Measurements from ENCODE around the gene TENM4.

The TENM4 gene

DNA sequence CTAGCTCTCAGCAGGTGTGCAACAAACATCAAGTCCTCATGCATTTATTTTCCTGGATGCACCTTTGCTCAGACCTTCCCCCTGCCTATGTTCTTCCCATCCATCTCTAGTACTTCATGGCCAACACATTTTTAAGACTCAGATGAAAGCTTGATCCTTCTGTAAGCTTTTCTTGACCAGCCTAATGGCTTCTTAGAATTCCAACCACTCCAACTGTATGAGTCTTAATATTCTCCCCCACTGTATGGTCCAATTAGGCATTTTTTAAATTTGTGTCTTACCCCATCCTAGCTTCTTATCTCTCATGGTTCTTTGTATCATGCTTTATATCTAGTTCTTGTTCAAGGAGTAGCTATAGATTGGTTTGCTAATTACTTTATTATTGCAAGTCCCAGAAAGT is 44.8 kb downstream of the TENM4 start:
- ChIA-PET POLR2A (no interaction called here), CTCF (interaction anchor here (0.7 to 1.7 kb wide), 3 partner anchors 24 to 97 kb away, joined by 3 to 4 read pairs (median 4); no protein-coding TSS in a partner anchor)
- TF ChIP-seq CTCF (IDR thresholded peaks at IDR 0.05; ENCODE audit: control extremely low read depth, extremely low read depth, low read depth, missing control alignments): no peak
- no peak for DNase-seq (ENCODE audit: extremely low spot score)

DNA sequence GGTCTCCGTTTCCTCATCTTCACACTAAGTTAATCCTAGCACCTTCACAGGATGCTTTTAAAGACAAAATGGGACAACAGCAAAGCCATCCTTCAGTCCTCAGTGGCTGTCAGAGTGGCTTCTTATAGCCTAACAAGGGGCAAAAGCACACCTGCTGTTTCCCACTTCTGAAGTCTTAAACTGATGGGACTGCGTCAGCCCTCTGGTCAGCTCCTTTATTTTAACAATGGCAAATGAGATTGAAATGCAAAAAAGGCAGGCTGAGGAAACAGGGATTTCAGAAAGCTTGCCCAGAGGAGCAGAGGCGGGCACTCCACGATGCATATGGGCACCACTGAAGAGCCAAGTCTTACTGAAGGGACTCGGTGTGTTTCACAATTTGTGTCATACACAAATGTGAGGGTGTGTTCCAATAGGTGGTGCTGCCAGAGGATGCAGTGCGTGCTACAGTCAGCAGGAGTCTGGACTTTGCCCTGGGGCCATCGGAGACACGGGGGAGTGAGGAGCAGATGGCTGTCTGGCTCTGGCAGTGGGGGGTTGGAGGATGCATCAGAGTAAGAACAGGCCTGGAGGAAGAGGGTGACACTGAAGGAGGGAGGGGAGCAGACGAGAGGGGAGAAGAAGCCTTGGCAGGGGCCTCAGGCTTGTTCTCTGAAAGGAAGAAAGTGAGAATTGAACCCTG is 47.3 kb downstream of the TENM4 start:
- ChIA-PET POLR2A (no interaction called here), CTCF (interaction anchor here (2.5 kb wide), 1 partner anchor 7 kb away, joined by 5 read pairs; no protein-coding TSS in a partner anchor)
- TF ChIP-seq CTCF (IDR thresholded peaks at IDR 0.05; ENCODE audit: control extremely low read depth, extremely low read depth, low read depth, missing control alignments): no peak
- DNase-seq (ENCODE audit: extremely low spot score): no peak

DNA sequence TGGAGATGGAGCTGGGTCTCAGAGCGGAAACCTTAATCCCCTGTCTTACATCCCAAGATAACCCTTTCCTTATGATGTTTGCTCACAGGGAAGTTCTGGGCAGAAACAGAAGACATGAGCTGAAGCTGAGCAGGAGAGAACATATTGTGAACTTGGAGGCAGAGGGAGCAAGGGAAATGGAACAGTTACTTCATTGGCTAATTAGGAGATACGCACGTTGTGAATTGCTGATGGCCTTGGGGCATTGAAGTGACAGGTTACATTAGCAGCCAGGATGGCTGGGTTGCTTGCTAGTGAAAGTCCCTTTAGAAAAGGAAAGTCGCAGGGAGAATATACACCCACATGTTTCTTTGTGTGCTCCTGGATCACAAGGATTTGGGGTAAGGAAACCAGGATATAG is 48.7 kb downstream of the TENM4 start:
- CTCF ChIA-PET: interaction anchor here (2.5 kb wide), 1 partner anchor 9 kb away, joined by 5 read pairs; no protein-coding TSS in a partner anchor
- TF ChIP-seq CTCF (IDR thresholded peaks at IDR 0.05; ENCODE audit: control extremely low read depth, extremely low read depth, low read depth, missing control alignments): no peak
- POLR2A ChIA-PET: no interaction called here
- no peak for DNase-seq (ENCODE audit: extremely low spot score)

DNA sequence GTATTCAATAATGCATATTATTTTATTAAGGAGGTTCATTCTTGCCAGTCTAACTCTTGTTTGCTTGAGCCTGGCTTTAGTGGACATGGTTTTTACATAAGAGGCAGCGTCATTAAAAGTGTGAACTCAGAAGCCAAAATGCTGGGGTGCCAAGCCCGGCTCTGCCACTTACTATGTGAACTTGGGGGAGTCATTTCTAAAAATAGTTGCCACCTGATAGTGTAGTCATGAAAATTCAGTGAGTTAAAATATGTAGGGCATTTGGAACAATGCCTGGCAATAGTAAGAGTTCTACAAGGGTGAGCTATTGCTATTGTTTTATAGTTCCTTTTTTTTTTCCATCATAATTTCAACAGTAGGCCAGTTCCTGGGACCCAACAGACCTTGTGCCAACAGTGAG is 49.9 kb downstream of the TENM4 start:
- CTCF ChIA-PET: interaction anchor here (0.8 to 2.5 kb wide), 2 partner anchors 10 to 12 kb away, joined by 3 to 5 read pairs; no protein-coding TSS in a partner anchor
- POLR2A ChIA-PET: no interaction called here
- DNase-seq (ENCODE audit: extremely low spot score): no peak
- TF ChIP-seq CTCF (IDR thresholded peaks at IDR 0.05; ENCODE audit: control extremely low read depth, extremely low read depth, low read depth, missing control alignments): no peak

DNA sequence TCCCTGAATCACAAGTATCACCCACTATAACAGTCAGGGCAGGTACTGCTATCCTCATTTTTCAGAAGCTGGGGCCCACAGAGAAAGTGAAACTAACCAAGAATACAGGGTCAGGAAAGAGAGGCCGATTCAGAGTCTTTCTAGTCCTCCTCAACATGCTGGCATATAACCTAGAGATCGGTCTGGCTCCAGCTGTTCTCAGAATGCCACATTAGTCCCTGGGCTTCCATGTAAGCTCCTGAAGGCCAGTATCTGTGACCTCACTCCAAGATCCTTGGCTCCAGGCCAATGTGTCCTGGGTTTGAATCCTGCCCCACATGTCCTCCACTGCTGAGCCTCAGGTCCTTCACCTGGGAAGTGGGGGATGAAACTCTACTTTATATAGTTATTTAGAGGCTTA is 50.4 kb downstream of the TENM4 start:
- ChIA-PET POLR2A (no interaction called here), CTCF (no interaction called here)
- no peak for DNase-seq (ENCODE audit: extremely low spot score)
- no peak for TF ChIP-seq CTCF (IDR thresholded peaks at IDR 0.05; ENCODE audit: control extremely low read depth, extremely low read depth, low read depth, missing control alignments)

GRCh38 chr11:79388201-79388600 is 52.6 kb downstream of the TENM4 start:
- no peak for DNase-seq (ENCODE audit: extremely low spot score)
- POLR2A ChIA-PET: no interaction called here
- CTCF ChIA-PET: interaction anchor here (0.8 kb wide), 1 partner anchor 13 kb away, joined by 3 read pairs; no protein-coding TSS in a partner anchor
- no peak for TF ChIP-seq CTCF (IDR thresholded peaks at IDR 0.05; ENCODE audit: control extremely low read depth, extremely low read depth, low read depth, missing control alignments)
